IPS-20b (cell line): ENCODE results near the gene GLYATL3.
A peak's percentile ranks its signal among the peaks of the same experiment; 100 is the strongest.
"Not testable (repeated sequence)": the region's sequence is repeated elsewhere in the genome, so short reads cannot be mapped to it uniquely, and the experiment has no call there.

Source experiments
- H3K27ac ChIP-seq: one replicate; pipeline ENCODE4 v1.5.1; 2013; ENCODE audit warnings: low read length
- H3K27me3 ChIP-seq: 2 replicates; pipeline ENCODE4 v1.6.1; 2013; ENCODE audit warnings: mild to moderate bottlenecking, low read length, inconsistent platforms; ENCODE audit not compliant: insufficient read depth
- H3K36me3 ChIP-seq: 2 replicates; pipeline ENCODE4 v1.6.1; 2013; ENCODE audit warnings: low read depth, mild to moderate bottlenecking, inconsistent platforms, low read length, moderate library complexity; ENCODE audit not compliant: insufficient read depth
- H3K4me1 ChIP-seq: 2 replicates; pipeline ENCODE4 v1.6.1; 2013; ENCODE audit warnings: mild to moderate bottlenecking, control low read depth, inconsistent platforms, low read length, moderate library complexity; ENCODE audit not compliant: insufficient read depth
- H3K4me3 ChIP-seq: 2 replicates; pipeline ENCODE4 v1.5.1; 2013; ENCODE audit warnings: mild to moderate bottlenecking, low read length, inconsistent platforms
- H3K9ac ChIP-seq: 2 replicates; pipeline ENCODE4 v1.6.1; 2013; ENCODE audit warnings: low read depth, mild to moderate bottlenecking, inconsistent platforms, low read length, moderate library complexity
- H3K9me3 ChIP-seq: 2 replicates; pipeline ENCODE4 v1.6.1; 2013; ENCODE audit warnings: mild to moderate bottlenecking, low read depth, low read length, inconsistent platforms; ENCODE audit not compliant: insufficient read depth

GLYATL3 gene

DNA sequence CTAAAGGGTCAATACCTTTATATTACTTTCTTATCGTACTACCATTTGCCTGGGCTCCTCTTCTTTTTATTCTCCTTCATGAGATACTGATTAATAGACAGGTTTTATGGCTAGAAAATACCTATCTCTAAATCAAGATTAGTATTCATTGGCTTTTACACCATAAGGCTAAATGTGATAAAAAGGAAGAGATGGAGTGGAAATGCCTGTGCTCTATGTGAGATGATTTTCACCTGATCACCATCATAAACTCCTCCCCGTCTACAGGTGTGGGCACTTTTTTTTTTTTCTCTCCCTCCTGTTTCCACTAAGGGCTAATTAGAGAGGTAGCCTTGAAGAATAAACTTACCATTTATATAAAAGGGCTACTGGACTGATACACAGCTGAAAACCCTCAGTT lies at the start of gene GLYATL3:
TSS of gene GLYATL3 (plus strand) at position 301 of the 400 bp plus-strand sequence. CDS start 12,068 bp downstream, outside the sequence.
- Histone ChIP-seq H3K4me1 (no peaks in the 10 kb centered on the region), H3K9ac (no peak within 1 kb of the TSS), H3K36me3 (no peaks in the 10 kb centered on the region), H3K9me3 (no peaks in the 10 kb centered on the region), H3K27me3 (no peaks in the 10 kb centered on the region), H3K27ac (no peak within 1 kb of the TSS), H3K4me3 (no peak within 1 kb of the TSS)

DNA sequence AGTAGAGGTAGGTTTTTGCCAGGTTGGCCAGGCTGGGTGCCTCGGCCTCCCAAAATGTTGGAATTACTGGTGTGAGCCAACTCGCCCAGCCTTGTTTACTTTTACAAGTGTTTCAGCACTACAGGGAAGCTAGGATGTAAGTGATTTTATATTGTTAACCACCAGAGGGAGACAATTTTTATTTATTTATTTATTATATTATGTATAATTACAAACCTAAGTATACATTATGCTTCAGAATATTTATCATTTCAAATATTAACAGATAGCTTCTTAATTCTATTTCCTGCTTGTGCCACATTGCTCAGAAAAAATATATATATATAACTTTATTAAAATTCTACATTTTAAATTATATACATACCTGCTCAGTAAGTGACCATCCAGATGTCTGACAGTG lies 46.5 kb upstream of the GLYATL3 start:
- Histone ChIP-seq H3K36me3 (peaks cover 35% of the 10 kb centered on the region), H3K4me1 (no peaks in the 10 kb centered on the region)

DNA sequence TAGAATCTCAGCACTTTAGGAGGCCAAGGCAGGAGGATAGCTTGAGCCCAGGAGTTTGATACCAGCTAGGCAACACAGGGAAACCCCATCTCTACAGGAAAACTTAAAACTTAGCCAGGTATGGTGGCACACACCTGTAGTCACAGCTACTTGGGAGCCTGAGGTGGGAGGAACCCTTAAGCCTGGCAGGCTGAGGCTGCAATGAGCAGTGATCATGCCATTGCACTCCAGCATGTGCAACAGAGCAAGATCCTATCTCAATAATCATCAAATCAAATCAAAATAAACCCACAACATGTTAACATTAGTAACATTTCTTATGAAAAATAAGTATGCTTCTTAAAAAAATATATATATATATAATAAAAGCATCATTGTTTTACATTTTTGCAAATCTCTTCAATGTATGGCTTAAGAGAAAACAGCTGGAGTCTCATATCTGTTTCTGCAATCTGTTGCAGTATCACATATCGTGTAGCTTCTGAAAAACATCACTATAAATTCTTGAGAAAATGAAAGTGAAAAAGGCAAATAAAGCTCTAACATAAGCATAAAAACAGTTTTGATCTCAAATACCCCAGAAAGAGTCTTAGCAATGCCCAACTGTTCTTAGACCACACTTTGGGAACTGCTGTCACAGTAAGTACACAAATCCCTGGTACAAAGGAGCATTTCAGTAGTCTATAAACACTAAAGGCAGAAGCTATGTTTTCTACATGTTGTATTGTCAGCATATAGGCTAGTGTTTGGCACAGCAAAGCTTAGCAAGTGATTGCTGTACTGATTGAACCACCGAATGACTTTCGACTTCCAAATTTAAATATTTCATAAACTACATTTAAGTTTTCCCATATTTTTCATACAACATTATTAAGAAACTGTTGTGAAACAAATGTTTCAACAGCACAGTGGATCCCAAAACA lies 44.7 kb upstream of the GLYATL3 start:
- Histone ChIP-seq H3K9ac (no peak overlapping the region), H3K4me1 (no peaks in the 10 kb centered on the region), H3K27me3 (no peaks in the 10 kb centered on the region), H3K36me3 (peaks cover 32% of the 10 kb centered on the region), H3K4me3 (no peak overlapping the region), H3K27ac (no peak overlapping the region), H3K9me3 (no peaks in the 10 kb centered on the region)

More for the DNA sequence above, 46.5 kb upstream of the GLYATL3 start:
- H3K27ac ChIP-seq, result no peak overlapping the region
- no peaks in the 10 kb centered on the region for H3K27me3 ChIP-seq
- no peak overlapping the region for H3K9ac ChIP-seq
- H3K4me3 ChIP-seq, result no peak overlapping the region
- no peaks in the 10 kb centered on the region for H3K9me3 ChIP-seq

DNA sequence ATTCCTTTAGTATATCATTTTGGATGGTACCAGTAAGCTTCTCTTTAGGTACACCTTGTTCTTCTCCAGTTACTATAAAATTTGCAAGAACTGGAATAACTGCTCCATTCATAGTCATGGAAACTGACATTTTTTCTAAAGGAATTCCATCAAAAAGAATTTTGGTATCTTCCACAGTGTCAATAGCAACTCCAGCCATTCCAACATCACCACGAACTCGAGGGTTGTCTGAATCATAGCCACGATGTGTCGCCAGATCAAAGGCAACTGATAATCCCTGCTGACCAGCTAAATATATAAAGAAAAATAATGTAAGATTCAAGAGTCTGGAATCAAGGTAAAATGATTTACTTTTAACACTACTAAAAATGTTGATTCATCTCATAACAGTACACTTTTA lies 42.0 kb upstream of the GLYATL3 start:
- H3K4me1 ChIP-seq, result 0 out of 2 replicates have a peak, but pooled peaks cover 4% of the 10 kb centered on the region
- H3K36me3 ChIP-seq, result peaks cover 20% of the 10 kb centered on the region; the same call in 1 of the 2 replicates
- H3K4me3 ChIP-seq, result no peak overlapping the region

DNA sequence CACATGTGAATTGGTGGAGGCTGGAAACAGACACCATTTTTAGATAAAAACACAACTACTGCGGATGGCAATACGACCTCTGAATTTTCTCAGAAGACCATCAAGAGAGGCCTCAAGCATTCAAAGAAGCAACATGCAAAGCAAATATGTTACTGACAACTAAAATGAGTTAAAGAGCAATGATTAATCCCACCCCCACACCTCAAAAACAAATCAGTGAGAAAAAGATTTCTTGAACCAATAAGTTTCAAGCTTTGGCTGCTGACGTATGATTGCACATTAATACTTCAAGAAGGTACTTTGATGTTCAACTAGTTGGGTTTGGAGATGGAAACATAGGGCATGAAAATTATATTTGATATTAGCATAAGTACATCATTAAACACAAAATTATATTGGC lies 37.7 kb upstream of the GLYATL3 start:
- 0 out of 2 replicates have a peak, but pooled peaks cover 4% of the 10 kb centered on the region for H3K4me1 ChIP-seq
- H3K27me3 ChIP-seq, result no peaks in the 10 kb centered on the region
- no peaks in the 10 kb centered on the region for H3K9me3 ChIP-seq
- H3K27ac ChIP-seq, result no peak overlapping the region
- H3K36me3 ChIP-seq, result peaks cover 12% of the 10 kb centered on the region; the same call in 1 of the 2 replicates
- H3K9ac ChIP-seq, result peak overlapping the region; percentile 97
- peak overlapping the region; percentile 93 for H3K4me3 ChIP-seq

More for the DNA sequence above, 42.0 kb upstream of the GLYATL3 start:
- Histone ChIP-seq H3K9ac (no peak overlapping the region), H3K27me3 (no peaks in the 10 kb centered on the region), H3K27ac (no peak overlapping the region), H3K9me3 (no peaks in the 10 kb centered on the region)

DNA sequence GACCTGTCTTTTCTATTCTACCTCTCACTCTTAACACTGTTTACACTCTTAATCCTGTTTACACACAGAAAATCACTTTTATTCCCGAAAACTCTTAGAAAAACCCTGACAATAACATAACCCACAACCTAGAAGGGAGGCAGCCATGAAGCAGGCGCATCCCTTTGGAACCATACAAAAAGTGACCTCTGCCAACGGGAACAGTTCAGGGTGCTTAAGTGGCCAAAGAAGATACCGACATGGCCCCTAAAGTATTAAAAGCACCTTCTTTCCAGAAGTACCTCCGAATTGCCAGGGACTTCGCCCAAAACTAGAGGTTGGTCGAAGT lies 37.2 kb upstream of the GLYATL3 start:
- H3K36me3 ChIP-seq, result peaks cover 8% of the 10 kb centered on the region; the same call in 1 of the 2 replicates
- peak overlapping the region; percentile 93 for H3K4me3 ChIP-seq
- peak overlapping the region; percentile 97 for H3K9ac ChIP-seq
- no peaks in the 10 kb centered on the region for H3K9me3 ChIP-seq
- H3K27me3 ChIP-seq, result no peaks in the 10 kb centered on the region
- H3K27ac ChIP-seq, result no peak overlapping the region
- H3K4me1 ChIP-seq, result 0 out of 2 replicates have a peak, but pooled peaks cover 4% of the 10 kb centered on the region

DNA sequence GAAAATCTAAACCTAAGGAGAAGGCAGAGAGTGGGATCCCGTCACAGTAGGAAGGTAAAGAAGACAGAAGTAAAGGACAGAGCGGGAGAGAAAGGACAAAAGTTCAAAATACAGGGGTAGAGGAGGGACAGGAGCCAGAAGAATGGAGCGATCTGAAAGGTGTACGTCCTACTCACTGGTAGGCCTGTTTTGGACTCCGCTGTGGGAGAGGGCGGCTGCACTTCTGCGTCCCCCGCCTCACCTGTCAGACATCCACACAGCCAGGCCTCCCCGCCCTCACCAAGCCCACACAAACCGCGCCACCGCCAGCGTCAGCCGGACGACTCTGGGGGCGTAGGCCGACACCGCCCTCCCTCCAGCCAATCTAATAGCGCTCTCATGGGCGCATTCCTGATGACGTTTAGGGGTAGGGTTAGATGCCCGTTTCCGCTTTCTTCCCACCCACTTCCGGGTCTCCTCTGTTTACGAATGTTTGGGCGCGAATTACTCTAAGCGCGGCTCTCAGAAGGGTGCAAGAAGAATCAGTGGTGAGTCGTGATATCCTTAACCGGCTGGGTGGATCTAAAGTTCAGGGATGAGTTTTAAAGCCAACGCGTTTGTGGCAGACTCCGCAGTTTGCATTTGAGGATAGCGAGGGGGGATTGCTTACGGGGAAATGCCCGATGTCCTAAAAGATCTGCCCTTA lies 36.7 kb upstream of the GLYATL3 start, which contains the start of the genes CENPQ and MMUT:
TSS of gene CENPQ (plus strand) at position 444 of the 685 bp plus-strand sequence. CDS start 6,807 bp downstream, outside the sequence.
TSS of gene MMUT (minus strand) at position 327 of the 685 bp plus-strand sequence. CDS start 3,787 bp downstream, outside the sequence.
- peak within 1 kb of the TSS; percentile 97 for H3K9ac ChIP-seq
- no peaks in the 10 kb centered on the region for H3K9me3 ChIP-seq
- H3K27ac ChIP-seq, result peak within 1 kb of the TSS; percentile 42
- peaks cover 6% of the 10 kb centered on the region; the same call in 1 of the 2 replicates for H3K36me3 ChIP-seq
- H3K4me1 ChIP-seq, result 0 out of 2 replicates have a peak, but pooled peaks cover 4% of the 10 kb centered on the region
- H3K27me3 ChIP-seq, result no peaks in the 10 kb centered on the region
- H3K4me3 ChIP-seq, result peak within 1 kb of the TSS; percentile 93

DNA sequence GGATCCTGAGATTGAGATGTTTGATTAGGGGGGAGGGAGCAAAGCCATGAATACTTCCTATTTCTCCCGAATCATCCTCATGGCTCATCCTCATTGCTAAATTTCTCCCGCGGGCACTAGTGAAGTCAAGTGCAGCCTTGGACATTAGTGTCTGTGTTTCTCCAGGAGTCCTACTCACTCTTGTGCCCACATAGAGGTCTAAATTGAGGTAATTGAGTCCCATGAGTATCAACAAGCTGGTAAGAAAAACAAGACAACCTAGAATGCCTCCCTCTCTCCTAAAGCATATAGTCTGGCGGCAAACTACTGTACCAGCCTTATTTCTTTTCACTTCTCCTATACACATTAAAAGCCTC lies 36.1 kb upstream of the GLYATL3 start:
- Histone ChIP-seq H3K9ac (peak overlapping the region; percentile 97), H3K4me3 (peak overlapping the region; percentile 93), H3K27me3 (no peaks in the 10 kb centered on the region), H3K9me3 (no peaks in the 10 kb centered on the region), H3K36me3 (peaks cover 4% of the 10 kb centered on the region; the same call in 1 of the 2 replicates), H3K27ac (peak overlapping the region; percentile 42), H3K4me1 (0 out of 2 replicates have a peak, but pooled peaks cover 4% of the 10 kb centered on the region)

DNA sequence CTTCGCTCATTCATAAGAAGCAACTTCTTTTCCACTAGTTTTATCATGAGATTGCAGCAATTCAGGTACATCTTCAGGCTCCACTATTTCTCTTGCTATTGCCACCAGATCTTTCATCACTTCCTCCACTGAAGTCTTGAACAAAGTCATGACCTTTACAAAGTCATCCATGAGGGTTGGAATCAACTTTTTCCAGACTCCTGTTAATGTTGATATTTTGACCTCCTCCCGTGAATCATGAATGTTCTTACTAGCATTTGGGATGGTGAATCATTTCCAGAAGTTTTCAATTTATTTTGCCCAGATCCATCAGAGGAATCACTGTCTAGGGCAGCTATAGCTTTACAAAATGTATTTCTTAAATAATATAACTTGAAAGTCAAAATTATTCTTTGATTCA lies 35.0 kb upstream of the GLYATL3 start:
- no peaks in the 10 kb centered on the region for H3K27me3 ChIP-seq
- H3K27ac ChIP-seq, result no peak overlapping the region
- H3K9me3 ChIP-seq, result no peaks in the 10 kb centered on the region
- no peak overlapping the region; the same call in 1 of the 2 replicates for H3K9ac ChIP-seq
- H3K4me1 ChIP-seq, result 0 out of 2 replicates have a peak, but pooled peaks cover 4% of the 10 kb centered on the region
- H3K4me3 ChIP-seq, result peak overlapping the region; percentile 93
- no peaks in the 10 kb centered on the region for H3K36me3 ChIP-seq

DNA sequence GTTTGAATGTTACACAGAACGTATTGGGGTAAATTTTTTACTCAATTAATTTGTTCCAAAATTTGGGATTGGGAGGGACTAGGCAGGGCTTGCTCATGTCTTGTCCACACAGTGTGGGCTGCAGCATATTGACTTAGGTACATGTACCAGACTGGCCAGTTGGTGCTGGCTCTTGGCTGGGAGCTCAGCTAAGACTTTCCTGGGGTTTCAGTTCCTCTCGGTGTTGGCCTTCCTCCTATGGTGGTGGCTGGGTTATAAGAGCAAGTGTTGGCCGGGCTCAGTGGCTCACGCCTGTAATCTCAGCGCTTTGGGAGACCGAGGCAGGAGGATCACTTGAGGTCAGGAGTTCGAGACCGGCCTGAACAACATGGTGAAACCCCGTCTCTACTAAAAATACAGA lies 31.7 kb upstream of the GLYATL3 start:
- no peak overlapping the region for H3K27ac ChIP-seq
- H3K27me3 ChIP-seq, result no peaks in the 10 kb centered on the region
- no peak overlapping the region for H3K9ac ChIP-seq
- H3K9me3 ChIP-seq, result no peaks in the 10 kb centered on the region
- H3K4me1 ChIP-seq, result no peaks in the 10 kb centered on the region
- H3K36me3 ChIP-seq, result peaks cover 29% of the 10 kb centered on the region
- no peak overlapping the region for H3K4me3 ChIP-seq

DNA sequence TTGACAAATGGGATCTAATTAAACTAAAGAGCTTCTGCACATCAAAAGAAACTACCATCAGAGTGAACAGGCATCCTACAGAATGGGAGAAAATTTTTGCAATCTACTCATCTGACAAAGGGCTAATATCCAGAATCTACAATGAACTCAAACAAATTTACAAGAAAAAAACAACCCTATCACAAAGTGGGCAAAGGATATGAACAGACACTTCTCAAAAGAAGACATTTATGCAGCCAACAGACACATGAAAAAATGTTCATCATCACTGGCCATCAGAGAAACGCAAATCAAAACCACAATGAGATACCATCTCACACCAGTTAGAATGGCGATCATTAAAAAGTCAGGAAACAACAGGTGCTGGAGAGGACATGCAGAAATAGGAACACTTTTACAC lies 23.2 kb upstream of the GLYATL3 start:
- H3K4me3 ChIP-seq, H3K27ac ChIP-seq, H3K9me3 ChIP-seq, H3K9ac ChIP-seq, H3K4me1 ChIP-seq, H3K27me3 ChIP-seq: not testable (repeated sequence)
- H3K36me3 ChIP-seq, result peaks cover 37% of the 10 kb centered on the region
